Measurements from ENCODE around the gene FUCA2.
A peak's percentile ranks its signal among the peaks of the same experiment; 100 is the strongest.

Gene FUCA2

DNA sequence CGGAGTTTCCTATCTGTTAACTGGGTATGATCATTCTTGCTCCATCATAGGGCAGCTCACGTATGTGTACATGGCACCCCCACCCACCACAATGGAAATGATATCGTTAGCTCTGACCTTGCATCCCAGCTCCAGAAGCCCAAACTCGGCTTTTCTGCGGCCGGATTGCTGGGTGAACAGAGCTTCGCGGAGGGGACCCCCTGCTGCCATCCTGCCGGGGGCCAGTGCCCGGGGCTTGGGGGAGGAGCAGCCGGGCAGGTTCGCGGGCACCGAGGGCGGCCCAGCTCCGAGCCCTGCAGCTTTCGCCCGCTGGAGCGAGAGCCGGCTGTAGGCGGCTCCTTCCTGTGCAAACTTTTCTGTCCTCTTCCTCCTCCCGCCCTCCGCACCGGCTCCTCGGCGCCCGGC lies 24.9 kb upstream of the FUCA2 start:
- peak overlapping the region; percentile 70 for H3K4me3 ChIP-seq (ENCODE audit: low read length)
- peak; percentile 42 for DNase-seq (ENCODE audit: low read depth)
- TF ChIP-seq, protein P1, sequence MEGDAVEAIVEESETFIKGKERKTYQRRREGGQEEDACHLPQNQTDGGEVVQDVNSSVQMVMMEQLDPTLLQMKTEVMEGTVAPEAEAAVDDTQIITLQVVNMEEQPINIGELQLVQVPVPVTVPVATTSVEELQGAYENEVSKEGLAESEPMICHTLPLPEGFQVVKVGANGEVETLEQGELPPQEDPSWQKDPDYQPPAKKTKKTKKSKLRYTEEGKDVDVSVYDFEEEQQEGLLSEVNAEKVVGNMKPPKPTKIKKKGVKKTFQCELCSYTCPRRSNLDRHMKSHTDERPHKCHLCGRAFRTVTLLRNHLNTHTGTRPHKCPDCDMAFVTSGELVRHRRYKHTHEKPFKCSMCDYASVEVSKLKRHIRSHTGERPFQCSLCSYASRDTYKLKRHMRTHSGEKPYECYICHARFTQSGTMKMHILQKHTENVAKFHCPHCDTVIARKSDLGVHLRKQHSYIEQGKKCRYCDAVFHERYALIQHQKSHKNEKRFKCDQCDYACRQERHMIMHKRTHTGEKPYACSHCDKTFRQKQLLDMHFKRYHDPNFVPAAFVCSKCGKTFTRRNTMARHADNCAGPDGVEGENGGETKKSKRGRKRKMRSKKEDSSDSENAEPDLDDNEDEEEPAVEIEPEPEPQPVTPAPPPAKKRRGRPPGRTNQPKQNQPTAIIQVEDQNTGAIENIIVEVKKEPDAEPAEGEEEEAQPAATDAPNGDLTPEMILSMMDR (conservative IDR thresholded peaks at IDR 0.05; ENCODE audit: low read length), result no peak; the same call in 1 of the 2 replicates

DNA sequence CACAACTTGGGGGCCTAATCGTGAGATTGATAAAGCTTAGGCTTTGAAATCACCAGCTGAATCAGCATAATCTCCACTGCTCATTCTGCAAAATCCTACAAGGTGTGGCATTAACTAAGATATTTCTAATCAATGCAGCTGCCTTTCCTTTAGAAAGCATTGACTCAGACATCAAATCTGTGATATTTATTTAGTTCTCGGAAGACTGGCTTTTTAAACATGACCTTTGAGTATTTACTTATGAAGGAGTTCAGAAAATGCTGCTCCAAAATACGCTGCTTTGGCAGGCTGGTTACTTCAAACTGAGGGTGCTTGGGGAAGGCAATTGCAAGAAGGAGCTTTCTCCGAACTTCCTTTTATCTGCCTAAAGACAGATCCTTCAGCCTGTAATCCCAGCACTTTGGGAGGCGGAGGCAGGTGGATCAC lies 23.7 kb upstream of the FUCA2 start:
- TF ChIP-seq, protein P1 (conservative IDR thresholded peaks at IDR 0.05; ENCODE audit: low read length), result no peak
- no peak for DNase-seq (ENCODE audit: low read depth)
- H3K4me3 ChIP-seq (ENCODE audit: low read length), result no peak overlapping the region

DNA sequence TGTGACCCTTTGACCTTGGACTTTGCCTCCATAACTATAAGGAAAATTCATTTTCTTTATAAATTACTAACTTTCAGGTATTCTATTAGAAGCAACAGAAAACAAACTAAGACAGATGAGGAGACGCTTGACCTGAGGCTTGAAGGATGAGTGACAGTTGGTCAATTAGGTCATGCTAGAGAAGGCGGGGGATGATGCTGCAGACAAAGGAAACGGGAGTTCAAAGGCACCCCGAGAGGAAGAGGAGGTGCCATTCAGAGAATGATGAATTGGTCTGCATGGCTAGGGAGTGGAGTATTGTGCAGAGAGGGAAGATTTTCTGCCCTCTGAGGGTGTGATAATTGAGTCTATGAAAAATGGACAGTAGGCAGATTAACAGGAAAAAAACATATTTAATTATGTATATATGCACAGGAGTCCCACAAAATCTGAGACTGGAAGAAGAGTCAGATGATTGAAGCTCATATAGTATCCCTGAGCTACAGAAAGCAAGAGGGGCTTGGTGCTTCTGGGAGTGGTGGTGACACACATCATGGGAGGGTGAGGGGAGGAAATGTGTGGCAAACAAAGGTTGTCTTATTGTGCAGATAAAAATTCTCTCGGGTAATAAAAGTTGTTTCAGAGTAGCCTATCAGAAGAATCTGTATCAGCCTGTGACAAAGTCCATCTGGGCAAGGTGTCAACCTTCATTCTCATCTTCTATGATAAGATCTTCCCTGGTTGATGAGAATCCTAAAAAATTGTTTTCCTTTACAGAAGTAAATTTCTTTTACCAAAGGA lies 20.4 kb upstream of the FUCA2 start:
- H3K4me3 ChIP-seq (ENCODE audit: low read length), result no peak overlapping the region
- DNase-seq (ENCODE audit: low read depth), result no peak
- TF ChIP-seq, protein P1 (conservative IDR thresholded peaks at IDR 0.05; ENCODE audit: low read length), result no peak

DNA sequence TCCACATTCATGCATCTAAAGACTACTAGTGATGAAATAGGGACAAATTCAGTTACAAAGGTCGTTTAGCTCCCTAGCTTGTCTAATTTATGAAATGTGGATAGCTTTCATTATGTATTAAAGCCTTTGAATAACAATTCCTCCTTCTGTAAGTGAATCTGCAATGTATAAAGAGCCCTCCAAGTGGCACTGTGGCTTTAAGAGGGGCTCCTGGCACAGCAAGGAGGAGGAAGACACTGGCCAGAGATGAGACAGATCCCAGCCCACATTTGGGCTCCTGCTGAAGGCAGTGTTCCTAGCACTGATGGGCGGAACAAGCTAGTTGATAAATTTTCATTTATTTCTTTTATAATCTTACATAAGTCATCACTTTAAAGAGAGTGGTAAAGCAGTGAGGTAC lies 17.6 kb upstream of the FUCA2 start:
- DNase-seq (ENCODE audit: low read depth), result peak; percentile 17
- TF ChIP-seq, protein P1 (conservative IDR thresholded peaks at IDR 0.05; ENCODE audit: low read length), result peak; percentile 20
- H3K4me3 ChIP-seq (ENCODE audit: low read length), result no peak overlapping the region

DNA sequence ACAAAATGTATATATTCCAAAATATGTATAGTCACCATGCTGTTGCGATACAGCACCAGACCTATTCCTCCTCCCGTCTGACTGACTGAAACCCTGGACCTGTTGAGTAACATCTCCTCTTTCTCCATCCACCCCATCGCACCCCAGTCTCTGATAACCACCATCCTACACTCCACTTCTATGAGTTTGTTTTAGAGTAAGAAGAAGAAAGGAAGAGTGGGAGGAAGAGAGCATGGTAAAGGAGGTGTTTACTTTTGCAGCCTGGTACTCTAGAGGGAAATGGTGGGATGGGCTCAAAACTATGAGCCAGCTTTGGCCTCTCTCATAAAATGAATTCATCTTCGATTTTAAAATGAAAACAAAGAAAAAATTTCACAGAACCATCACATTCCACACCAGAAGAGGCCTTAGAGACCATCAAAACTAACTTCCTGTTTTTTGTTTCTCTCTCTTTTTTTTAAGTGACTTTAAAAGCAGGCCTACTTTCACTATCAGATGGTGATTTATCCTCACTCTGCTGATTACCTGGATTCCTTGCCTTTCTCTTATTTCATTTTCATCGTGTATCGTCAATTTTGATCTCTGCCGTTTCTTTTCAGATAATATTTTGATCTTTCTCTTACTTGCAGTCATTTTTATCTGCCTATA lies 16.8 kb upstream of the FUCA2 start:
- TF ChIP-seq, protein P1 (conservative IDR thresholded peaks at IDR 0.05; ENCODE audit: low read length), result no peak
- H3K4me3 ChIP-seq (ENCODE audit: low read length), result no peak overlapping the region
- no peak for DNase-seq (ENCODE audit: low read depth)

DNA sequence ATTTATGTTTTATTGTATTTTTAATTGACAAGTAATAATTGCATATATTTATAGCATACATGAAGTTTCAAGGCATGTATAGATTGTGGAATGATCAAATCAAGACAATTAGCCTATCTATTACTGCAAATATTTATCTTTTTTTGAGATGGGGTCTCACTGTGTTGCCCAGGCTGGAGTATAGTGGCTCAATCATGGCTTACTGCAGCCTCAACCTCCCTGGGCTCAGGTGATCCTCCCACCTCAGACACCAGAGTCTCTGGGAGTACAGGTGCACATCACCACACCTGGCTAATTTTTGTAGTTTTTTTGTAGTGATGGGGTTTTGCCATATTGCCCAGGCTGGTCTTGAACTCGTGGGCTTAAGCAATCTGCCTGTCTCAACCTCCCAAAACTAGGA lies 16.2 kb upstream of the FUCA2 start:
- H3K4me3 ChIP-seq (ENCODE audit: low read length), result no peak overlapping the region
- no peak for DNase-seq (ENCODE audit: low read depth)
- TF ChIP-seq, protein P1 (conservative IDR thresholded peaks at IDR 0.05; ENCODE audit: low read length), result no peak

DNA sequence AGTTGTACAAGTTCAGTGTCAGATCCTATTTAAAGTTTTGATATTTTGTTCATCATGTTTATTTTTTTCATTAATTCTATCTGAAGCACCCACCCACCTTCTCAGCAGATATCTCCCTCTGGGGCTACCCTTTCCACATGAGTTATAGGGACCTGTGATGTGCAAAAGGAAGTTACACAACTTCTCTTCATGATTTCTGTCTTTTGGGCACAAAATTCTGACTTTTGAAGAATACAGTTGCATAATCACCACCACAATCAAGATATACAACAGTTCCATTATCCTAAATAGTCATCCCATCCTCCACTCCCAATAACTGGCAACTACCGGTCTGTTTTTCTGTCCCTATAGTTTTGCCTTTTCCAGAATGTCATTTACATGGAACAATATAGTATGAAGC lies 13.8 kb upstream of the FUCA2 start:
- TF ChIP-seq, protein P1 (conservative IDR thresholded peaks at IDR 0.05; ENCODE audit: low read length), result no peak
- no peak overlapping the region for H3K4me3 ChIP-seq (ENCODE audit: low read length)
- no peak for DNase-seq (ENCODE audit: low read depth)

Data from AG10803 (cell line).